ENCODE data around the gene DNM2.

GRCh38 chr19:10800488-10800887 is 82.6 kb downstream of the DNM2 start:
- no peak for TF ChIP-seq POLR2AphosphoS5 (IDR thresholded peaks at IDR 0.05)
- TF ChIP-seq, protein P1, sequence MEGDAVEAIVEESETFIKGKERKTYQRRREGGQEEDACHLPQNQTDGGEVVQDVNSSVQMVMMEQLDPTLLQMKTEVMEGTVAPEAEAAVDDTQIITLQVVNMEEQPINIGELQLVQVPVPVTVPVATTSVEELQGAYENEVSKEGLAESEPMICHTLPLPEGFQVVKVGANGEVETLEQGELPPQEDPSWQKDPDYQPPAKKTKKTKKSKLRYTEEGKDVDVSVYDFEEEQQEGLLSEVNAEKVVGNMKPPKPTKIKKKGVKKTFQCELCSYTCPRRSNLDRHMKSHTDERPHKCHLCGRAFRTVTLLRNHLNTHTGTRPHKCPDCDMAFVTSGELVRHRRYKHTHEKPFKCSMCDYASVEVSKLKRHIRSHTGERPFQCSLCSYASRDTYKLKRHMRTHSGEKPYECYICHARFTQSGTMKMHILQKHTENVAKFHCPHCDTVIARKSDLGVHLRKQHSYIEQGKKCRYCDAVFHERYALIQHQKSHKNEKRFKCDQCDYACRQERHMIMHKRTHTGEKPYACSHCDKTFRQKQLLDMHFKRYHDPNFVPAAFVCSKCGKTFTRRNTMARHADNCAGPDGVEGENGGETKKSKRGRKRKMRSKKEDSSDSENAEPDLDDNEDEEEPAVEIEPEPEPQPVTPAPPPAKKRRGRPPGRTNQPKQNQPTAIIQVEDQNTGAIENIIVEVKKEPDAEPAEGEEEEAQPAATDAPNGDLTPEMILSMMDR (IDR thresholded peaks at IDR 0.05), result no peak
- no peak for TF ChIP-seq POLR2A (IDR thresholded peaks at IDR 0.05)
